CD4-positive, alpha-beta T cell treated with Interferon gamma for 1 hour (primary cell): Measurements from ENCODE around the gene DDX24.

Experiments
- DNase-seq: peaks from one replicate; pipeline ENCODE4 v3.0.0-alpha.2; 2020

DDX24 gene

DNA sequence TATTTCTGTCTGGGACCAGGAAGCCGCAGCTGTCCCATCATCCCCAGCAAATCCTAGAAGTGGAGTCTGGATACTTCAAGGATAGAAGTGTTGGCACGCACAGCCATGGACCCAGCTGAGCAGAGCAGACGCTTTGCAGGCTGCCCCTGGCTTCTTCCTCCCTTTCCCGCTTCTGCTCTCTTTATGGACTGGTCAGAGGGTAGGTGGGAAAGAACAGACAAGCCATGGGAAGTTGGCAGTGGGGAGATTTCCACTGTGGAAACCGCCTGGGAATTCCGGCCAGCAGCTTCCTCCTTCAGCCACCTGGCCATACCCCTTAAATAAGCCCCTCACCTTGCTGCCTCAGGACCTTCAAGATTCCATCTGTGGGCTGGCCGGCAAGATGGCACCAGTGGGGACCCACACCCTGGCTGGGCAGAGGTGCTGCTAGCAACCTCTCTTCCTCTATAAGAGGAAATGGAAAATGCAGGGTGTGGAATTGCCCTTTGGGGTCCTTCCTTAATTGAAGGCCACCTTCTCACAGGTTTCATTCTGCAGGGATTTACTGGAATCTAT is 34.2 kb downstream of the DDX24 start:
- DNase-seq = no peak

DNA sequence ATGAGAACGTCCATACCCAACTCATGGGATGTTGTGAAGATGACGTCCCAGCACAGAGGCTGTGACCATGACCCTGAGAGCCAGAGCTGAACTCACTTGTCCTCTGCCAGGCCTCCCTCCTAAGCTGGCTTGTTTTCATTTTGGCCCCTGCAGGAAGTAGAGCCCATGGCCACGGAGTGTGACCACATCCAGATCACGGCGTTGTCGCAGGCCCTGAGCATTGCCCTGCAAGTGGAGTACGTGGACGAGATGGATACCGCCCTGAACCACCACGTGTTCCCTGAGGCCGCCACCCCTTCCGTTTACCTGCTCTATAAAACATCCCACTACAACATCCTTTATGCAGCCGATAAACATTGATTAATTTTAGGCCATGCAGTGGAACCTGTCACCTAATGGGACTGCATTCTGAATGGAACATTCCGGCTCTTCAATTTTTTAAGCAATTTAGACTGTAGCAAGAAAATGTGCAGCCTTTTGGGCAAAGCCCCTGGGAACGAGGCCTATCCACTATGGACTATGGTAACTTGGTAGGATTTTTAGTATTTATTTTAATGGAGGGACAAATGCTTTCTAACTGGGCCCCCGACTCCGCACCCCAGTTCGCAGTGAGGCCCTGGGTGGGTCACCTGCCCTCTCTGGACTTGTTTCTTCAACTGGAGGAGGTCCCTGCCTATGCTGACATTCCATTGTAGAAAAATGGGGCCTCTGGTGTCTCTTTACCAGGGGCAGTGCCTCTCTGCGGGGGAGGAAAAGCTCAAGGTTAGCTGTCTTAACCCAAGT is 35.2 kb downstream of the DDX24 start:
- no peak for DNase-seq

DNA sequence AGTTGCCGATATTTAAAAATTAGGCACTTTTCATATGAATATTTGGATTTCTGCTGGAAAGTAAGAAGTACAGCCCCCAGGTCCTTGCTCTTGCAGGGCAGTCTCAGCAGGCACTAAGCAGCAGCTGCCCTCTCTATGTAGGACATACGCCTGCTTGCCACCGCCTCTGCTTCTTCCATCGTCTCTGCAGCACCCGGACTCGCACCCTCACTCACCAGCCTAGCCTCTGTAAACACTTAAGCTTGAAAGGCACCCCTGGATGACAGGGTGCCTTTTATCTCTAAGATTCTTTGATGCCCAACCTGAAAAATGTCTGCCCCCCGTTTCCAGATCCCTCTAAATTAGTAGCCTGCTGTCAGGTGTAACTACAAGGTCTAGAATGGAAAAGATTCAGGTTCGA is 35.9 kb downstream of the DDX24 start:
- DNase-seq = no peak

DNA sequence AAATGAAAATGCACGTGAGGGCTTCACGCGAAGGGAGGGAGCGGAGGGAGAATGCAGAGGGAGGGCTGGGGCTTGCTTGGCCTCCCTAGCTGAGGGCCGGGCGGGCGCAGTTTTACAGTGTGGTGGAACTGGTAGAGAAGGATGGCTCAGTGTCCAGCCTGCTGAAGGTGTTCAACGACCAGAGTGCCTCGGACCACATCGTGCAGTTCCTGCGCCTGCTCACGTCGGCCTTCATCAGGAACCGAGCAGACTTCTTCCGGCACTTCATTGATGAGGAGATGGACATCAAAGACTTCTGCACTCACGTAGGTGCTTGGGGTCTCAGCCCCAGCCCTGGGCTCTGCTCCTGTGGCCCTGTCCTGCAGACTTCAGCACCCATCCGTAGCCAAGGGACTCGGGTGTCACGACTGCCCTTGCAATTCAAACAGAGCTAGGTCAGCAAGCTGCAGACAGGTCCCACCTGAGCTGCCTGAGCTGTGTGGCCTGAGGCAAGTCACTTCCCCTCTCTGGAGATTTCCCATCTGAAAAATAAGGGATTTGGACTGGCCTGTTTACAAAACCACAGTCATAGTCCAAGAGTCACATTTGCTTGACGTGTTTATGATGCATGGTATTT is 36.4 kb downstream of the DDX24 start:
- DNase-seq = no peak

DNA sequence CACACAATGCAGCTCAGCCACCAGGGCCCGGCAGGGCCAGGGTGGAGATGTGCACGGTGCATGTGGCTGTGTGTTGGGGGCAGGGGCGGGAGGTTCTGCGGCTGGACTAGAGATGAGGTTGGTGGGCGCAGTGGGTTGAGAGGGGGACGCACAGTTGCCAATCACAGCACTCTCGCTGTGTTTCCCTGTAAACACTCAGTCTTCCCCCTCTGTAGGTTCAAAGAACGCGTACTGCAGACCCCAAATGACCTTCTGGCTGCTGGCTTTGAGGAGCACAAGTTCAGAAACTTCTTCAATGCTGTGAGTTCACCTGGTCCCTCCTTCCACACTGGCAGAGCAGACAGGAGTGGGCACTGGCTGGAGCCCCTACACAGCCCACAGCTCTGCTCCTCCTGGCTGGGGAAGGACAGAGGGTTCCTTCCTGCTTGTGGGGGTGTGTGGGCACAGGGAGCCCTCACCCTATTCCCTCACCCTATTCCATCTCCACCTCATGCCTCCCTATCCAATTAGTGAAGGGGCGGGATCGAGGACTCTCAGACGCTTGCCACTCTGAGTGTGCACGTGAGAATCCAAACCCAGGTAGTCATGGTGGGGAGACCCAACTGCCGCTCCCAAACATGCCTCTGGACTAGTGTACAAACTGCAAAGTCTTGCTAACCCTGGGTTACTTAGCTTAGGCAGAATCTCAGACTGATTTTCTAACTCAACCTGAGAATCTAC is 37.1 kb downstream of the DDX24 start:
- no peak for DNase-seq

DNA sequence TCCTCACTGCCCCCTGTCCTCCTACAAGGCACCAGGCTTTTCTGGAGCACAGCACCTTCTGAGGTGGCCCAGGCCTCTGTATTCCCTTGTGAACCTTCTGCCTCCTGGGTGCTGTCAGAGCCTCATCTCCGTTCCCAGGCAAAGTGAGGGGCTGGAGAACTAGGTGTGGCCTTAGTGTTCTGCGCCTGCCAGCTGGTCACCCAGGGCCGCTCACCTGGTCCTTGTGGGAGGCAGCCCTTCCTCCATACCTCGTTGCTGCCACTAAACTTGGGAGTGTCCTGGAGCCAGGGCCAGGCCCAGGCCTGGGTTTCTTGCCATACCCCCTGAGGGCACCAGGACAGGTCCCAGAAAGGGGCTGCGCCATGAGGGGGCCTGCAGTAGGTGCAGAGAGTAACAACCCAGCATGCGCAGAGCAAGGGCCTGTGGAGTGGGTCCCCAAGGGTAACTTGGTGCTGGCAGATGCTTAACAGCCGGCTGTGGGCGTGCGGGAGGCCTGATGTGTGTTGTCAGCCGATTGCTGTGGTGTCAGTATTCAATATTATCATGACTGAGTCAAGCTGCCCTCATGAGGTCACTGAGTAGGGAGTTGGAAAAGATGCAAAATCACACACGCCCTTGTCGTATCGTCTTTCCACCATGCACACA is 37.8 kb downstream of the DDX24 start:
- DNase-seq = no peak

DNA sequence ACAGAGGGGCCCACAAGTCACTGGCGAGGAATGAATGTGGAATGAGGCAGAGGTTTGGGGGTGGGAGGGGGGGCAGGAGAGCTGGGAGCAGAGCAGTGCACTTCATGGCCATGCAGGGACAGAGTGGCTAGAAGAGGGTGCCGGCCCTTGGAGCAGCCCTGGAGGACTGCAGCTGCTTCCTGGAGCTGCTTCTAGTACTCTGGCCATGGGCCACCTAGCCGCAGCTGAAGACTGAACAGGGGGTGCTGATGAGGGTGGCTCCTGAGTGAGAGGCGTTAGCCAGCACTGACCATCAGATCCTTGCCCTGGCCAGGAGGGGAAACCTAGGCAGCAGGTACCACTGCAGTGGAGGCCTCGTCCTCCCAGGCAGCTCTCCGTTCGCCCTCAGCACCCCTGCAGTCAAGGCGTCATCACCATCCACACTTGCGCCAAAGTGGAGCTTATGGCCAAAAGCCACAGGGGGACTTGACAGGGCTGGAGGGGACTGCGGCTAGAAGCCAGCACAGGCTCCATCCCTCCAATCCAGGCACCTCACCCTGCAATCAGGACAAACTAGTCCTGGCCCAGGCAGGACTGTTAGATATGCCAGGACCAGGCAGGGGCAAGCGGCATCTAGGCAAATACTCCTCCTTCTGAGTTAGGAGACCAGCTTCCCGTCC is 38.4 kb downstream of the DDX24 start:
- DNase-seq = no peak

DNA sequence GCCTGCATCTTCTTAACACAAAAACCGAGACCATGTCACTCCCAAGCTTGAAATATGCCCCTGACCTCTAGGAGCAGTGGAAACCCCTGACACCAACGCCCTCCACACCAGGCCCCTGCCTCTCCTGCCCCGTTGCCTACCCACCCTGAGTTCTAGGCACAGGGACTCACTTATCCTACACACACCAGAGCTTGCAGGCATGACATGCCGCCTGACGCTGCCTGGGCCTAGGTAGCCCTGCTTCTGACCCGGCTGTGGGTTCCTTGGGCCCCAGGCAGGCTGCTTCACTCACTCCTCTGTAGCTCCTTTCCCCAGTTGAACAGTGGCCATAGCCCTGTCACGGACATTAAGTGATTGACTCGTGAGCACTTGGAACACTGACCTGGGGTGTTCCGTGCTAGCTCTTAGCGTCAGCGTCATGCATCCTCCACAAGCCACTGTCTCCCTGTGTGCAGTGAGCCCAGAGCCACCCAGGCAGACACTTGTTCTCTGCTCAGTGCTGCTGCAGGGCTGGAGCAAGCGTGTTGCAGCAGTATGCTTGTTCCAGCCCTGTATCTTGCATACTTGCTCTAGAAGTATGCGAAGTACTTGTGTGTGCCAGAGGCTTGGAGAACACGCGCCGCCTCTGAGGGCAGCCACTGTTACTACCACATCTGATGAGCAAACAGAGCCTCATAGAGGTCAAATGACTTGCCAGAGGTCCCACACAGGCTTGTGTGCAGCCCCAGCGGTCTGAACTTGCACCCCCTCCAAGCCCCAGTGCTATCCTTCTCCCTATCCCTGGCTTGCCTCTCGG is 39.3 kb downstream of the DDX24 start:
- no peak for DNase-seq

DNA sequence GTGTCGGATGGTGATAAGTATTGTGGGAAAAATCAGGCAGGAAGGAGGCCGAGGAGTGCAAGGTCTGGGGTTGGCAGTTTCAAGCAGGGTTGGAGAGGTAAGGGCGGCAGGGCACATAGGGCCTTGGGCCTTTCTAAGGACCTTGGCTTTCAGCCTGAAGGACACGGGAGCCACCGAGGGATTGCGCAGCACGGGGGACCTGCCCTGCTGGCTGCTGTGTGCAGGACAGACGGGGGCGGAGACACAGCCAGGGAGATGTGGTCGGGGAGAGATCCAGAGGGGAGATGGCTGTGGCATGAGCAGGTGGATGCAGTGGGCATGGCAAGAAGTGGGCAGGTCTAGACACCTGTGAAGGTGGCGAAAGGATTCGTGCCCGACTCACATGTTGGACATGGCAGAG is 40.2 kb downstream of the DDX24 start:
- DNase-seq = no peak

DNA sequence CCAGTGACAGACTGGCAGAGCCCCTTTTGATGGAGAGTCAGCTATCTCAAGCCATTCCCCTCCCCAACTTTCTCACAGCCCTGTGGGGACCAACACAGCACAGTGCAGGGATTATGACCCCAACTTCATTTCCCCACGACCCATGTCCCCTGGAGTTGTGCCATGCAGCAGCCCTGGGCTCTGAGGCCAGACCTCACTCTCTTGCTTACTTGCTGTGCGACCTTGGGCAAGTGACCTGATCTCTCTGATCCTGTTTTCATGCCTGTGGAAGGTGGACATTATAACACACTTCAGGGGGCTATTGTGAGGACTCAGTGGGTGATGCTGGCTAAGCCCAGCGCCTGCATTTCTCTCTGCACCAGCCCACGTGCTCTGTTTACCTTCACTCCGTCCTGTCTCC is 40.8 kb downstream of the DDX24 start:
- no peak for DNase-seq

DNA sequence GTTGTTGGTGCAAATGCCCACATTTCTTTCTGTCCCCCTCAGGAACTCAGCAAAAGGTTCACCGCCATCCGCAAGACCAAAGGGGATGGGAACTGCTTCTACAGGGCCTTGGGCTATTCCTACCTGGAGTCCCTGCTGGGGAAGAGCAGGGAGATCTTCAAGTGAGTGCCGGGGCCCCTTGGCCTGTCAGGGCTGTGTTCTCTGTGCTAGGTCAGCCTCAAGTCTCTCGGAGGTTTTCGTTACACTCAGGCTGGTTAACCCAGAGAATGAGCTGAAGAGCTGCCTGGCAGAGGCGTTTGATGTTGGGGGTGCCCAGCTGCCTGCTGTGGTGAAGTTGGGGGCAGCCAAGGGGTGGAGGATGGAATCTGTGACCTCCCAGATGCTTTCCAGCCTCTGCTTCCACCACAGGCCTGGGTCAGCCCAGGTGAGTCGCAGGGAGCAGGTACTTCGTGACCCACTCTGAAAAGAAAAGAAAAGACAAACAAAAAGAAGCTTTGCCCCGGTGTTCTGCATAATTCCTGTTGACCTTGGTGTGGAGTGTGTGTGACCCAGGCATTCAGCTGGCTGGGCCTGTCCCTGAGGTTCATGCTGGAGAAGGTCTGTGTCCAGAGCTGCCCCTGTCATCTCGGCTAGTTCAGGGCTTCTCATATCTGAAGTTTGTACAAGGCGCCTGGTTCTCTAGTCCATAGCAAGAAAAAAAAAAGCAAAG is 41.9 kb downstream of the DDX24 start:
- DNase-seq = no peak

DNA sequence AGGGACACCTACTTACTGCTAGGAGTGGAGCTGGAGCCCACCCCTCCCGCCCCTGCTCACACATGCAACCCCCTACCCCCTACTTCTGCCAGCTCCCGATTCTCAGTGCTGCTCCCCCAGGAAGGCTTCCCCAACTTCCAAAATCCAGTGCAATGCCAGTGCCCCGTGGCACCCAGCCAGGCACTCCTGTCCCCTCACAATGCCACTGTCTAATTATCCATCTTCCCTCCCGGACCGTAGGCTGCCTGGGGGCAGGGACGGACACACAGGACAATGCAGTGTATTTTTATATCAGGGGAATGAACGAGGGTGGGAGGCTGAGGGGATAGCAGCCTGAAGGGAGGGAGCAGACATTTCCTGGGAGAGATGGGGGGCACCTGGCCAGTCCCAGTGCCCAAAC is 42.5 kb downstream of the DDX24 start:
- no peak for DNase-seq

DNA sequence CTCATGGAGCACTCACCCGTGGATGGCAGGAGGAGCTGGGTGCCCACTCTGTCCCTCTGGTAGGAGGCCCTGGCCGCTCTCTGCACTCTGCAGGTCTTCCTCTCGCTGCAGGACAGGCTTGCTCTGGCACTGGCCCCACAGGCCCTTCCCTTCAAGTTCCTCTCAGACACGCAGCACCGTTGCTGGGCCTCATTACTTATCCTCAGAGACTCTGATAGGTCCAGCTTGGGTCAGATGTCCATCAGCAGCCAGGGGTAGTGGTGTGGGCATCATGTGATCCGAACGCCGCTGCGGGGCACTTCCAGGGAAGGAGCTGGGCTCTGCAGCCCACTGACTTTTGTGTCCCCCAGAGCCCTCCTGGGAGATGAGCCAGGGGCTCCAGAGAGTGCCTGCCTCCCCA is 43.0 kb downstream of the DDX24 start:
- DNase-seq = no peak

DNA sequence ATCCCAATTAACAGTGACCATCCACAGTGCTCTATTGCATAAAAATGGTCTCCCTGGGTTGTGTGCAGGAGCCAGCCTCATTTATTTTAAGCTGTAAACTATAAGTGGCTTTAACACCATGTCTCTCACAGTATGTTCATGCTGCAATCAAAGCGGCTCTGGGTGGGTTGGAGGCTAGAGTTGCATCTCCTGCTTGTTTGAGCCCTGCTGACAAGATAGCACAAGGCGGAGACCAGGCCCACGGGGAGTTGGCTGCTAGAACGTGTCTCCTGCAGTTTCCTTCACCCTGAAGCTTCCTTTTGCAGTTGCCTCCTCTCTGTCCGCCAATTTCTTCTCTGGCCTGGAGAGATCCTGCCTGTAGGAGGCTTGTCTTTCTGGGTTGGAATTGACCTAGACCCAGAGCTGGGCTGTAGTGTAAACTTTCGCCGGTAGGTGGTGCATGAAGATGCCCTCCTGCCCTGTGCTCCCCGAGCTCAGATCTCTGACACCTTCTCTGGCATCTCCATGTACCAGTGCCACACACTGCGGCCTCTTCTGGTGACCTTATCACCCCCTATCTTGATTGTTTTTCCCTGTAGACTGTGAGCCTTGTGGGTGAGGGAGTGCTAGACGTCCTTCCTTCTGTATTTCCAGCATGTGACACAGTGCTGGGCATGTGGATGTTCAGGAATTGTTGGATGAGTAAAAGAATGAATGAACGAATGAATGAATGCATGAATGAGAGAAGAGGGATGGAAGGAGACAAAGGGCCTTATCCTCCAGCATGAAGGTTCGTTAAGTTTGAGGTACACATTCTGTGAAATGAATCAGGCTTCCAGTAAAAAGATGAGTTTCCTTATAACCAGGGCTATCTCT is 44.5 kb downstream of the DDX24 start:
- peak; percentile 64 for DNase-seq

DNA sequence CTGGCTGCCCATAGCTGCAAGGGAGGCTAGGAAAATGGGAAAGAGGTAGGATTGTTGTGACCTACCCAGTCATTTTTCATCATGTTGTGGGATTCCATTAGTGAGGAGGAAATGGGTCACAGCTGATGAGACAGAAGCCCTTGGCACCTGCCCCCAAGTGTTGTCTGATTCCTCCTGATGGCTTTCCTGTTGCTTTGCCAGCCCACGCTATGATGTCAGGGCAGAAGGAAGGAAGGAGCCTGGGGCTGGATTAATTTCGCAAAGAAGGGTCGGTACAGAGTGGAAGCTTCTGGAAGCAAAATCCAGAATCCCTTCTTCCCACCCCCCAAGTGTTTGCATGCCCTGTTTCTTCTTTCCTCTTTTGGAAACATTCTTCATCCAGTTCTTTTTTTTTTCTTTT is 46.1 kb downstream of the DDX24 start:
- DNase-seq = no peak

DNA sequence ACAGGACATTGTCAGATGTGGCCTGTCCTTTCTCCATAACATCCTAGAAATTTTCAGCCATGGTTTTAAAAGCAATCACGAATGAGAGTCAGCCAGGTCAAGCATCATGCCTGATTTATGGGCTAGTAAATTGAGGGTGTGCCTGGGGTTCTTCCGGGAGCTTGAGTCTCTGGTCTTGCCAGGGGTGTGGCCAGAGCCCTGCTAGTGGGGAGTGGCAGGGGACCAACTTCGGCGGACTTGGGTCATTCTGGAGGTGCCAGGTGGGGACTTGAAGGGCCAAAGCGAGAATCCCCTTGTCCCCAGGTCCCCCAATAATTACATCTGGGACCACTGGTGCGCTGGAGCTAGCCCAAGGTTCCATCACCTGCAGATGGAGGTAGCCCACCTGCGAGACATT is 49.1 kb downstream of the DDX24 start:
- DNase-seq = no peak

DNA sequence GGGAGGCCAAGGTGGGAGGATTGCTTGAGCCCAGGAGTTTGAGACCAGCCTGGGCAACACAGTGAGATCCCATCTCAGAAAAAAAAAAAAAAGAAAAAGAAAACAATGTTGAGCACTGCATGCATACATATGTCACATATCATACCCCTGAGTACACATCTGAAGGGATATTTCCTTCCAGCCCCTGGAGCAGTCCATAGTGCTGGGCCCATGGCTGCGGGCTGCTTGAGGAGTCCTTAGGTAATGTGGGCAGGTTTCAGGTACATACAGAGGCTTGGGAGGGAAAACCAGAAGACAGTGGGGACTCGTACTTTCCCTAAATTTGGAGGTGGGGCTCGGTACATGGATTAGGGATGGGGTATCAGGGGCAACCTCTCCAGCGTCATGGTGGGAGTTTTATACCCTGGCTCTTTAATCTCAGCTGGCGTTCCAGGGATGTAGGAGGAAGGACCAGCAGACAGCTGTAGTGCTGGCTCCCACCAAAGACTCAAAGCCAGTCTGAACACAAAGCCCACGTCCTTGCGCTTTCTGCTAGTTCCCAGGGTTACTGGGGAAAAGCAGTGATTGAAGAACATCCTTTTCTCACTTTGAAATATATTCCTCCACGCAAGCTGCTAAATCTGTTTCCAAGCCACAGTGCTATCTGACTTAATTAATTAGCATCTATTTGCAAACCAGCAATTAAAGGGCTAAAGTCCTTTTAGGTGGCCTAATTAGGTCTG is 49.7 kb downstream of the DDX24 start:
- DNase-seq = no peak

DNA sequence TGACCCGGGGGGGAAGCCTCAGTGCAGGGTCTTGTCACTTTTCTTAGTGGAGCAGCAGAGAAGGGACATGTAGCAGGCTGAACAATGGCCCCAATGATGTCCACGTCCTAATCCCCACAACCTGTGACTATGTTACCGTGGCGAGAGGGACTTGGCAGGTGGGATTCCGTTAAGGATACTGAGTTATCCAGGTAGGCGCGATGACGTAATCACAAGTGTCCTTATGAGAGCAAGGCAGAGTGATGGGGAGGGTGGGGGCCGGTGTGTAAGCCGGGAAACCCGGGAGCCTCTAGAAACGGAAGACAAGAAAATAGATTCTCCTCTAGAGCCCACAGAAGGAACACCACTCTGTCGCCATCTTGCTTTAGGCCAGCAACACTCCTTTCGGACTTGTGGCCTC is 50.4 kb downstream of the DDX24 start:
- no peak for DNase-seq

DNA sequence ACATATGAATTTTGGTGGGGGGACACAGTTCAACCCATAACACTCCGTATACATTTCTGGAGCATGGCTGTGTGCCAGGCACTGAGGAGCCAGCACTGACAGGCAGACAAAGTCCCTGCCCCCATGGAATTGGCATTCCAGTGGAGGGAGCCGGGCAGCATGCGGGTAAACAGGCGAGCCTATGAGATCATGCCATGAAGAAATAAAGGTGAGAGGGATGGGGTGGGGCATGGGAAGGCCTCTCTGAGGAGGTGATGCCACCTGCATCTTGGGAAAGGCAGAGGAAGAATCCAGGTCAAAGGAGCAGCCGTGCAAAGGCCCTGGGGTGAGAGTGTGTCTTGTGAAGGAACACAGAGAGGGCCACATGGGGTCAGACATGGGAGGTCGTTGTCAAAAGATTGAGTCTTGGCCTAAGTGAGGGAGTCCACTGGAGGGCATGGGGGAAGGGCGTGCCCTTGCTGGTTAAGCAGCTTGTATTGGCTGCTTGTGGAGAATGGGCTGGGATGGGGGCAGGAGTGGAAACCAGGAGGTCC is 51.3 kb downstream of the DDX24 start:
- no peak for DNase-seq
